GM23338 (cell line): ENCODE measurements around the gene TMEM53. TPM values are rescaled to one million over a fixed set of nuclear protein-coding genes. Genes with fewer than 3 reads are reported as not detected.

Source experiments
- ATAC-seq: fragments of 200-7000 bp; cut with Tn5 transposase; 3 replicates; pipeline ENCODE4 v1.9.1; 2020
- DNase-seq: peaks from one replicate; pipeline ENCODE4 v3.0.0-alpha.2; 2015; ENCODE audit warnings: low spot score
- H2AFZ ChIP-seq: fragments of 200-600 bp; sonication (generic); 2 replicates; pipeline ENCODE4 v1.8.0; 2016; ENCODE audit warnings: antibody characterized with exemption, mild to moderate bottlenecking, moderate library complexity
- H3F3A ChIP-seq: fragments of 200-600 bp; sonication (generic); replicated peaks from 2 replicates; pipeline ENCODE4 v1.8.0; 2017; ENCODE audit warnings: antibody characterized with exemption, mixed run types, low read depth
- H3K27ac ChIP-seq: fragments of 200-600 bp; sonication (generic); 2 replicates; pipeline ENCODE4 v1.6.1; 2016; ENCODE audit warnings: low read depth
- H3K27me3 ChIP-seq: fragments of 200-600 bp; sonication (generic); 2 replicates; pipeline ENCODE4 v1.8.0; 2016; ENCODE audit warnings: mild to moderate bottlenecking, mixed run types, moderate library complexity; ENCODE audit not compliant: insufficient read depth
- H3K36me3 ChIP-seq: fragments of 200-600 bp; sonication (generic); 2 replicates; pipeline ENCODE4 v1.8.0; 2016; ENCODE audit warnings: mild to moderate bottlenecking; ENCODE audit not compliant: insufficient read depth
- H3K4me1 ChIP-seq: fragments of 200-600 bp; sonication (generic); 2 replicates; pipeline ENCODE4 v1.8.0; 2016; ENCODE audit warnings: mild to moderate bottlenecking, moderate library complexity; ENCODE audit not compliant: insufficient read depth
- H3K4me2 ChIP-seq: fragments of 200-600 bp; sonication (generic); 2 replicates; pipeline ENCODE4 v1.7.1; 2017; ENCODE audit warnings: mixed run types
- H3K4me3 ChIP-seq: fragments of 200-600 bp; sonication (generic); 2 replicates; pipeline ENCODE4 v1.6.1; 2016; ENCODE audit warnings: mixed run types
- H3K79me2 ChIP-seq: fragments of 200-600 bp; sonication (generic); replicated peaks from 2 replicates; pipeline ENCODE4 v1.8.0; 2017; ENCODE audit warnings: mild to moderate bottlenecking; ENCODE audit not compliant: insufficient read depth
- H3K9me2 ChIP-seq: fragments of 200-600 bp; sonication (generic); 2 replicates; pipeline ENCODE4 v1.8.0; 2017; ENCODE audit not compliant: insufficient read depth
- H4K20me1 ChIP-seq: fragments of 200-600 bp; sonication (generic); replicated peaks from 2 replicates; pipeline ENCODE4 v1.8.0; 2017; ENCODE audit warnings: mild to moderate bottlenecking; ENCODE audit not compliant: insufficient read depth
- H3K27ac Mint-ChIP-seq: 2 replicates; pipeline ENCODE4 v1.8.0; 2020; ENCODE audit warnings: inconsistent platforms, mild to moderate bottlenecking, moderate library complexity, mixed read lengths
- H3K27me3 Mint-ChIP-seq: 3 replicates; pipeline ENCODE4 v1.8.0; 2022; ENCODE audit warnings: low read depth, mild to moderate bottlenecking, moderate library complexity, mixed read lengths, inconsistent platforms; ENCODE audit not compliant: insufficient read depth, poor library complexity
- H3K36me3 Mint-ChIP-seq: 3 replicates; pipeline ENCODE4 v1.8.0; 2021; ENCODE audit warnings: low read depth, mild to moderate bottlenecking, inconsistent platforms, moderate library complexity, mixed read lengths
- H3K4me1 Mint-ChIP-seq: 3 replicates; pipeline ENCODE4 v1.8.0; 2020; ENCODE audit warnings: mild to moderate bottlenecking, inconsistent platforms, mixed read lengths
- H3K4me3 Mint-ChIP-seq: 3 replicates; pipeline ENCODE4 v1.8.0; 2021; ENCODE audit warnings: moderate library complexity, mild to moderate bottlenecking, inconsistent platforms, mixed read lengths
- H3K9me3 Mint-ChIP-seq: 3 replicates; pipeline ENCODE4 v1.8.0; 2020; ENCODE audit warnings: moderate library complexity, mild to moderate bottlenecking, inconsistent platforms, mixed read lengths
- CREB1 ChIP-seq: fragments of 250-450 bp; sonication (Bioruptor Pico); IDR thresholded peaks from 2 replicates; pipeline ENCODE4 v1.5.0; 2020; ENCODE audit warnings: low read depth, mild to moderate bottlenecking, moderate library complexity
- CTCF ChIP-seq, 2 experiments: fragments of 200-600 bp in 1 of 2; sonication (generic) in 1 of 2; conservative IDR thresholded peaks; 2 replicates each; pipeline versions ENCODE4 v1.5.1 to v1.6.1; 2016 to 2017; ENCODE audit warnings: antibody characterized with exemption in 2 of 2, low read depth in 2 of 2, mild to moderate bottlenecking in 2 of 2, moderate library complexity in 1 of 2
- ETS1 ChIP-seq: IDR thresholded peaks from 2 replicates; pipeline ENCODE4 v1.6.1; 2016; ENCODE audit warnings: antibody characterized with exemption
- EZH2 ChIP-seq: fragments of 200-600 bp; sonication (generic); IDR thresholded peaks from one replicate; pipeline ENCODE4 v1.8.0; 2017; ENCODE audit warnings: antibody characterized with exemption, mild to moderate bottlenecking, low read depth; ENCODE audit not compliant: unreplicated experiment
- EZH2phosphoT487 ChIP-seq: fragments of 200-600 bp; sonication (generic); IDR thresholded peaks from one replicate; pipeline ENCODE4 v1.8.1; 2018; ENCODE audit warnings: antibody characterized with exemption; ENCODE audit not compliant: unreplicated experiment
- JUNB ChIP-seq: IDR thresholded peaks from one replicate; pipeline ENCODE4 v1.6.1; 2016; ENCODE audit warnings: antibody characterized with exemption; ENCODE audit not compliant: unreplicated experiment
- NANOG ChIP-seq: IDR thresholded peaks from 2 replicates; pipeline ENCODE4 v1.6.1; 2016; ENCODE audit warnings: antibody characterized with exemption, borderline replicate concordance
- POLR2AphosphoS5 ChIP-seq: IDR thresholded peaks from 2 replicates; pipeline ENCODE4 v1.6.1; 2016; ENCODE audit warnings: antibody characterized with exemption, low read depth
- REST ChIP-seq: IDR thresholded peaks from one replicate; pipeline ENCODE4 v1.6.1; 2018; ENCODE audit warnings: antibody characterized with exemption; ENCODE audit not compliant: unreplicated experiment
- STAT1 ChIP-seq: IDR thresholded peaks from one replicate; pipeline ENCODE4 v1.6.1; 2016; ENCODE audit warnings: antibody characterized with exemption; ENCODE audit not compliant: unreplicated experiment
- ZNF114 ChIP-seq: fragments of 250-450 bp; sonication (Bioruptor Pico); IDR thresholded peaks from 2 replicates; pipeline ENCODE4 v1.5.0; 2020; ENCODE audit warnings: mild to moderate bottlenecking, moderate library complexity
- ZNF331 ChIP-seq: fragments of 250-450 bp; sonication (Bioruptor Pico); IDR thresholded peaks from 2 replicates; pipeline ENCODE4 v1.5.0; 2020; ENCODE audit warnings: low read depth, mild to moderate bottlenecking, moderate library complexity
- ZNF462 ChIP-seq: fragments of 250-450 bp; sonication (Bioruptor Pico); IDR thresholded peaks from 2 replicates; pipeline ENCODE4 v1.5.0; 2020; ENCODE audit warnings: mild to moderate bottlenecking, moderate library complexity
- polyA plus RNA-seq: library from polyadenylated mRNA; unstranded; fragments of >200 nt; fragmentation: Nextera tagmentation; extraction: Ambion mirVana; gene quantifications from 2 replicates; pipeline ENCODE4 v1.2.1, GENCODE V29; 2016
- total RNA-seq: library from RNA; depleted of rRNA; stranded (reverse); fragments of >200 nt; shearing (Covaris generic); gene quantifications from 2 replicates; pipeline ENCODE4 v1.2.3, GENCODE V29; 2014

The TMEM53 gene
- total and polyA plus RNA-seq, 2 experiments from 2014 or later, result 15.4 to 20.8 TPM

- Mint-ChIP-seq H3K27ac (no peak overlapping the region), H3K4me3 (no peak overlapping the region), H3K27me3 (peaks cover 11% of the 10 kb centered on the region), H3K36me3 (peaks cover 58% of the 10 kb centered on the region), H3K9me3 (no peaks in the 10 kb centered on the region; the same call in 2 of the 3 replicates), H3K4me1 (peaks cover 33% of the 10 kb centered on the region)
- H3F3A ChIP-seq, result 0 out of 2 replicates have a peak, but pooled peaks cover 10% of the 10 kb centered on the region
- no peak overlapping the region for H3K4me3 ChIP-seq
- peaks cover 18% of the 10 kb centered on the region for H3K36me3 ChIP-seq
- ATAC-seq (no peak), DNase-seq (no peak)
- H4K20me1 ChIP-seq, result peaks cover 12% of the 10 kb centered on the region
- no peak overlapping the region for H3K4me2 ChIP-seq
- no peak overlapping the region for H3K27ac ChIP-seq
- no peaks in the 10 kb centered on the region for H3K9me2 ChIP-seq
- H3K79me2 ChIP-seq, result no peaks in the 10 kb centered on the region
- peaks cover 11% of the 10 kb centered on the region; the same call in 1 of the 2 replicates for H3K4me1 ChIP-seq
- no peak overlapping the region for H2AFZ ChIP-seq
- H3K27me3 ChIP-seq, result no peaks in the 10 kb centered on the region
- TF ChIP-seq STAT1 (no peak), ZNF114 (CRISPR knock-in tag) (no peak), EZH2phosphoT487 (no peak), ZNF462 (CRISPR knock-in tag) (no peak), JUNB (no peak), NANOG (no peak), REST (no peak), ZNF331 (no peak), ETS1 (no peak), POLR2AphosphoS5 (no peak), CREB1 (CRISPR knock-in tag) (no peak), EZH2 (no peak), CTCF (conservative IDR thresholded peaks at IDR 0.05; ENCODE audit: low read depth in 2 of 2) (no peak)
Measured at GRCh38 chr1:44647896-44648295, 26.4 kb downstream of the TMEM53 start.
